K562 (cell line): ENCODE results near the gene PAF1. TPM values are rescaled to one million over a fixed set of nuclear protein-coding genes. Genes with fewer than 3 reads are reported as not detected.

ENCODE experiments used
- BACH1 ChIP-seq: fragments of 200-800 bp; sonication (Bioruptor generic); IDR thresholded peaks from 2 replicates; pipeline ENCODE4 v1.6.1; 2016; ENCODE audit warnings: missing genetic modification characterization, missing compliant biosample characterization
- CHD1 ChIP-seq: fragments of 200-600 bp; sonication (generic); IDR thresholded peaks from one replicate; pipeline ENCODE4 v1.6.1; 2012; ENCODE audit warnings: mild to moderate bottlenecking, moderate library complexity, low read length, inconsistent platforms
- ERF ChIP-seq: fragments of 450-650 bp; formaldehyde crosslinking; IDR thresholded peaks from 2 replicates; pipeline ENCODE4 v1.4.0; 2020; ENCODE audit warnings: mild to moderate bottlenecking, mixed read lengths
- NCOA4 ChIP-seq: fragments of 450-650 bp; IDR thresholded peaks from 2 replicates; pipeline ENCODE4 v1.6.1; 2018; ENCODE audit warnings: mild to moderate bottlenecking; ENCODE audit not compliant: partially characterized antibody
- RFX1 ChIP-seq: fragments of 450-650 bp; IDR thresholded peaks from 2 replicates; pipeline ENCODE4 v1.6.1; 2016; ENCODE audit warnings: mild to moderate bottlenecking, moderate library complexity
- SIN3A ChIP-seq, 2 experiments: fragments of 150-350 bp in 1 of 2; IDR thresholded peaks; 2 replicates each; pipeline ENCODE4 v1.6.1; 2011 to 2016; ENCODE audit warnings: borderline replicate concordance in 2 of 2, low read depth in 2 of 2, low read length in 2 of 2, mild to moderate bottlenecking in 2 of 2, moderate library complexity in 2 of 2; ENCODE audit not compliant: control insufficient read depth in 1 of 2
- ZNF444 ChIP-seq: fragments of 250-450 bp; sonication (Bioruptor Pico); IDR thresholded peaks from 2 replicates; pipeline ENCODE4 v1.4.0; 2020; ENCODE audit warnings: mild to moderate bottlenecking, moderate library complexity
- ZNF76 ChIP-seq: fragments of 250-450 bp; sonication (Bioruptor Pico); IDR thresholded peaks from 2 replicates; pipeline ENCODE4 v1.4.0; 2020; ENCODE audit warnings: mild to moderate bottlenecking, moderate library complexity, borderline replicate concordance
- ZNF79 ChIP-seq: fragments of 250-450 bp; sonication (Bioruptor Pico); IDR thresholded peaks from 2 replicates; pipeline ENCODE4 v1.4.0; 2020; ENCODE audit warnings: low read depth, mild to moderate bottlenecking, moderate library complexity
- polyA plus RNA-seq, 8 experiments: library from polyadenylated mRNA; depleted of rRNA in 4 of 8; stranded (reverse) in 5 of 8; unstranded in 3 of 8; fragments of >200 nt; fragmentation: Nextera tagmentation in 2 of 8; fragmentation: Illumina TruSeq in 1 of 8; extraction: Ambion mirVana in 2 of 8; extraction: Trizol in 1 of 8; gene quantifications; 2 replicates each; pipeline versions ENCODE4 v1.2.1 to v1.2.3, GENCODE V29; 2011 to 2014; ENCODE audit warnings: inconsistent platforms in 1 of 8, missing spikeins in 1 of 8
- total RNA-seq, 7 experiments: library from RNA; depleted of rRNA in 6 of 7; stranded (reverse); fragments of >200 nt in 6 of 7; fragmentation: Illumina TruSeq in 2 of 7; extraction: Trizol in 2 of 7; gene quantifications; 2 replicates each; pipeline versions ENCODE4 v1.2.1 to v1.2.3, GENCODE V29; 2011 to 2021; ENCODE audit warnings: low replicate concordance in 1 of 7
- TF ChIP-seq, protein P1 (sequence below), 2 experiments: fragments of 450-650 bp; IDR thresholded peaks; 2 replicates each; pipeline ENCODE4 v1.6.1; 2018; ENCODE audit warnings: mild to moderate bottlenecking in 2 of 2, low read depth in 1 of 2; ENCODE audit not compliant: partially characterized antibody in 2 of 2
- TF ChIP-seq, protein P2 (sequence below): fragments of 200-600 bp; sonication (generic); IDR thresholded peaks from one replicate; pipeline ENCODE4 v1.6.1; 2012; ENCODE audit warnings: mild to moderate bottlenecking, low read depth, low read length, inconsistent platforms

The PAF1 gene
- total and polyA plus RNA-seq, 9 of the 15 experiments (the other 6 are each of a cell fraction or from before 2014, with no cell fraction given): 1.5 to 45.0 (median 33.8) TPM

DNA sequence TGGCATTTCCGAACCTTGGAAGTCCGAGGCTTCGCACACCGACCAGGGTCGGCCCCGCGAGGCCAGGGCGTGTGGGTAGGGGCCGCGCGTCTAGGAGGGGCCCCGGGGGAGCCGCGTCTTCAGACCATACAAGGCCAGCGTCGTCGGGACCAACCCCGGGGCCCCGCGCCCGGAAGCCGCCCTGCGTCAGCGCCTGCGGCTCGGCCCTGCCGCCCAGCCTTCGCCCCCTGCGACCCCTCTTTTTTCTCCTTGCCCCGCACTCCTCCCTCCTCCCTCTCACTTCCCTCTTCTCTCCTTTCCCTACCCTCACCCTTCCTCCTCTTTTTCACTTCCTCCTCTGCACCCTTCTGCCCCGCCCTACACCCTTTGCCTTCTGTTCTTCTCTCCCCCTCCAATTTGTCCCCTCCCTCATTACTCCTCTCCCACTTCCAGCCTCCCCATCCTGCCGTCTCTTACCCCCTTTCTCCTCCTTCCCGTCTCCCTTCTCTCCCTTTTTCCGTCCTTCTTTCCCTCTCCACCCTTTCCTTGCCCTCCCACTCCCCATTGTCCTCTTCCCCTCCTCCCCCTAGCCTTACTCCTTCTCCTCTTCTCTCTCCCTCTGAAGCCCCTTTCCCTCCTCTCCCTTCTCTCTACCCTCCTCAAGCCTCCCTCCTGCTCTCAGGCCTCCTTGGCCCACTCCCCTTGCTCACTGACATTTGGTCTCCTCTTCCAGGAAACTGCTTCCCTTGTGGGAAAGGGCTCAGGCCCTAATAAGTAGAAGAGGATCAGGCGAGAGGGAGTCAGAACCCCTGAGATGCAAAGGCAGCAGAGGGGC lies 19.3 kb upstream of the PAF1 start (continued):
- TF ChIP-seq, protein P1, sequence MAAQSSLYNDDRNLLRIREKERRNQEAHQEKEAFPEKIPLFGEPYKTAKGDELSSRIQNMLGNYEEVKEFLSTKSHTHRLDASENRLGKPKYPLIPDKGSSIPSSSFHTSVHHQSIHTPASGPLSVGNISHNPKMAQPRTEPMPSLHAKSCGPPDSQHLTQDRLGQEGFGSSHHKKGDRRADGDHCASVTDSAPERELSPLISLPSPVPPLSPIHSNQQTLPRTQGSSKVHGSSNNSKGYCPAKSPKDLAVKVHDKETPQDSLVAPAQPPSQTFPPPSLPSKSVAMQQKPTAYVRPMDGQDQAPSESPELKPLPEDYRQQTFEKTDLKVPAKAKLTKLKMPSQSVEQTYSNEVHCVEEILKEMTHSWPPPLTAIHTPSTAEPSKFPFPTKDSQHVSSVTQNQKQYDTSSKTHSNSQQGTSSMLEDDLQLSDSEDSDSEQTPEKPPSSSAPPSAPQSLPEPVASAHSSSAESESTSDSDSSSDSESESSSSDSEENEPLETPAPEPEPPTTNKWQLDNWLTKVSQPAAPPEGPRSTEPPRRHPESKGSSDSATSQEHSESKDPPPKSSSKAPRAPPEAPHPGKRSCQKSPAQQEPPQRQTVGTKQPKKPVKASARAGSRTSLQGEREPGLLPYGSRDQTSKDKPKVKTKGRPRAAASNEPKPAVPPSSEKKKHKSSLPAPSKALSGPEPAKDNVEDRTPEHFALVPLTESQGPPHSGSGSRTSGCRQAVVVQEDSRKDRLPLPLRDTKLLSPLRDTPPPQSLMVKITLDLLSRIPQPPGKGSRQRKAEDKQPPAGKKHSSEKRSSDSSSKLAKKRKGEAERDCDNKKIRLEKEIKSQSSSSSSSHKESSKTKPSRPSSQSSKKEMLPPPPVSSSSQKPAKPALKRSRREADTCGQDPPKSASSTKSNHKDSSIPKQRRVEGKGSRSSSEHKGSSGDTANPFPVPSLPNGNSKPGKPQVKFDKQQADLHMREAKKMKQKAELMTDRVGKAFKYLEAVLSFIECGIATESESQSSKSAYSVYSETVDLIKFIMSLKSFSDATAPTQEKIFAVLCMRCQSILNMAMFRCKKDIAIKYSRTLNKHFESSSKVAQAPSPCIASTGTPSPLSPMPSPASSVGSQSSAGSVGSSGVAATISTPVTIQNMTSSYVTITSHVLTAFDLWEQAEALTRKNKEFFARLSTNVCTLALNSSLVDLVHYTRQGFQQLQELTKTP (IDR thresholded peaks at IDR 0.05; ENCODE audit: low read depth in 1 of 2, partially characterized antibody in 2 of 2): peak; percentile 71 to 88
- TF ChIP-seq RFX1 (no peak), ZNF76 (CRISPR knock-in tag) (no peak), ZNF79 (CRISPR knock-in tag) (no peak), ERF (CRISPR knock-in tag) (peak; percentile 81), ZNF444 (CRISPR knock-in tag) (no peak), SIN3A (IDR thresholded peaks at IDR 0.05; ENCODE audit: borderline replicate concordance in 2 of 2, control insufficient read depth in 1 of 2, low read depth in 2 of 2, low read length in 2 of 2) (0 out of 4 replicates have a peak, but pooled peaks of 1 of the 2 experiments have one; percentile 28), NCOA4 (peak; percentile 46), BACH1 (no peak), CHD1 (no peak)
- TF ChIP-seq, protein P2, sequence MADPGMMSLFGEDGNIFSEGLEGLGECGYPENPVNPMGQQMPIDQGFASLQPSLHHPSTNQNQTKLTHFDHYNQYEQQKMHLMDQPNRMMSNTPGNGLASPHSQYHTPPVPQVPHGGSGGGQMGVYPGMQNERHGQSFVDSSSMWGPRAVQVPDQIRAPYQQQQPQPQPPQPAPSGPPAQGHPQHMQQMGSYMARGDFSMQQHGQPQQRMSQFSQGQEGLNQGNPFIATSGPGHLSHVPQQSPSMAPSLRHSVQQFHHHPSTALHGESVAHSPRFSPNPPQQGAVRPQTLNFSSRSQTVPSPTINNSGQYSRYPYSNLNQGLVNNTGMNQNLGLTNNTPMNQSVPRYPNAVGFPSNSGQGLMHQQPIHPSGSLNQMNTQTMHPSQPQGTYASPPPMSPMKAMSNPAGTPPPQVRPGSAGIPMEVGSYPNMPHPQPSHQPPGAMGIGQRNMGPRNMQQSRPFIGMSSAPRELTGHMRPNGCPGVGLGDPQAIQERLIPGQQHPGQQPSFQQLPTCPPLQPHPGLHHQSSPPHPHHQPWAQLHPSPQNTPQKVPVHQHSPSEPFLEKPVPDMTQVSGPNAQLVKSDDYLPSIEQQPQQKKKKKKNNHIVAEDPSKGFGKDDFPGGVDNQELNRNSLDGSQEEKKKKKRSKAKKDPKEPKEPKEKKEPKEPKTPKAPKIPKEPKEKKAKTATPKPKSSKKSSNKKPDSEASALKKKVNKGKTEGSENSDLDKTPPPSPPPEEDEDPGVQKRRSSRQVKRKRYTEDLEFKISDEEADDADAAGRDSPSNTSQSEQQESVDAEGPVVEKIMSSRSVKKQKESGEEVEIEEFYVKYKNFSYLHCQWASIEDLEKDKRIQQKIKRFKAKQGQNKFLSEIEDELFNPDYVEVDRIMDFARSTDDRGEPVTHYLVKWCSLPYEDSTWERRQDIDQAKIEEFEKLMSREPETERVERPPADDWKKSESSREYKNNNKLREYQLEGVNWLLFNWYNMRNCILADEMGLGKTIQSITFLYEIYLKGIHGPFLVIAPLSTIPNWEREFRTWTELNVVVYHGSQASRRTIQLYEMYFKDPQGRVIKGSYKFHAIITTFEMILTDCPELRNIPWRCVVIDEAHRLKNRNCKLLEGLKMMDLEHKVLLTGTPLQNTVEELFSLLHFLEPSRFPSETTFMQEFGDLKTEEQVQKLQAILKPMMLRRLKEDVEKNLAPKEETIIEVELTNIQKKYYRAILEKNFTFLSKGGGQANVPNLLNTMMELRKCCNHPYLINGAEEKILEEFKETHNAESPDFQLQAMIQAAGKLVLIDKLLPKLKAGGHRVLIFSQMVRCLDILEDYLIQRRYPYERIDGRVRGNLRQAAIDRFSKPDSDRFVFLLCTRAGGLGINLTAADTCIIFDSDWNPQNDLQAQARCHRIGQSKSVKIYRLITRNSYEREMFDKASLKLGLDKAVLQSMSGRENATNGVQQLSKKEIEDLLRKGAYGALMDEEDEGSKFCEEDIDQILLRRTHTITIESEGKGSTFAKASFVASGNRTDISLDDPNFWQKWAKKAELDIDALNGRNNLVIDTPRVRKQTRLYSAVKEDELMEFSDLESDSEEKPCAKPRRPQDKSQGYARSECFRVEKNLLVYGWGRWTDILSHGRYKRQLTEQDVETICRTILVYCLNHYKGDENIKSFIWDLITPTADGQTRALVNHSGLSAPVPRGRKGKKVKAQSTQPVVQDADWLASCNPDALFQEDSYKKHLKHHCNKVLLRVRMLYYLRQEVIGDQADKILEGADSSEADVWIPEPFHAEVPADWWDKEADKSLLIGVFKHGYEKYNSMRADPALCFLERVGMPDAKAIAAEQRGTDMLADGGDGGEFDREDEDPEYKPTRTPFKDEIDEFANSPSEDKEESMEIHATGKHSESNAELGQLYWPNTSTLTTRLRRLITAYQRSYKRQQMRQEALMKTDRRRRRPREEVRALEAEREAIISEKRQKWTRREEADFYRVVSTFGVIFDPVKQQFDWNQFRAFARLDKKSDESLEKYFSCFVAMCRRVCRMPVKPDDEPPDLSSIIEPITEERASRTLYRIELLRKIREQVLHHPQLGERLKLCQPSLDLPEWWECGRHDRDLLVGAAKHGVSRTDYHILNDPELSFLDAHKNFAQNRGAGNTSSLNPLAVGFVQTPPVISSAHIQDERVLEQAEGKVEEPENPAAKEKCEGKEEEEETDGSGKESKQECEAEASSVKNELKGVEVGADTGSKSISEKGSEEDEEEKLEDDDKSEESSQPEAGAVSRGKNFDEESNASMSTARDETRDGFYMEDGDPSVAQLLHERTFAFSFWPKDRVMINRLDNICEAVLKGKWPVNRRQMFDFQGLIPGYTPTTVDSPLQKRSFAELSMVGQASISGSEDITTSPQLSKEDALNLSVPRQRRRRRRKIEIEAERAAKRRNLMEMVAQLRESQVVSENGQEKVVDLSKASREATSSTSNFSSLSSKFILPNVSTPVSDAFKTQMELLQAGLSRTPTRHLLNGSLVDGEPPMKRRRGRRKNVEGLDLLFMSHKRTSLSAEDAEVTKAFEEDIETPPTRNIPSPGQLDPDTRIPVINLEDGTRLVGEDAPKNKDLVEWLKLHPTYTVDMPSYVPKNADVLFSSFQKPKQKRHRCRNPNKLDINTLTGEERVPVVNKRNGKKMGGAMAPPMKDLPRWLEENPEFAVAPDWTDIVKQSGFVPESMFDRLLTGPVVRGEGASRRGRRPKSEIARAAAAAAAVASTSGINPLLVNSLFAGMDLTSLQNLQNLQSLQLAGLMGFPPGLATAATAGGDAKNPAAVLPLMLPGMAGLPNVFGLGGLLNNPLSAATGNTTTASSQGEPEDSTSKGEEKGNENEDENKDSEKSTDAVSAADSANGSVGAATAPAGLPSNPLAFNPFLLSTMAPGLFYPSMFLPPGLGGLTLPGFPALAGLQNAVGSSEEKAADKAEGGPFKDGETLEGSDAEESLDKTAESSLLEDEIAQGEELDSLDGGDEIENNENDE: no peak
